K562 (cell line): ENCODE data around the gene DYRK1A. TPM values are rescaled to one million over a fixed set of nuclear protein-coding genes. Genes with fewer than 3 reads are reported as not detected.
A peak's percentile ranks its signal among the peaks of the same experiment; 100 is the strongest.

Experiments used
- ATAC-seq: fragments of 200-7000 bp; cut with Tn5 transposase; 3 replicates; pipeline ENCODE4 v1.9.1; 2020; ENCODE audit warnings: moderate library complexity
- BruUV-seq: library from RNA; stranded (reverse); fragments of 400-500 nt; replicated peaks from 2 replicates; lab custom pipeline; 2021; lab: Mats Ljungman, UMichigan
- CTCF ChIA-PET: fragments of 300-600 bp; formaldehyde crosslinking; extraction: SDS; loops from one replicate; lab custom pipeline; 2021; ENCODE audit warnings: low intra/inter-chr PET ratio; lab: Yijun Ruan, JAX
- POLR2A ChIA-PET: fragments of 300-600, 350-650 bp; sonication (Branson Sonifier 250); formaldehyde crosslinking; extraction: SDS; loops from one replicate; lab custom pipeline; 2021; ENCODE audit warnings: antibody characterized with exemption, inconsistent platforms; lab: Yijun Ruan, JAX
- DNase-seq, 4 experiments: peaks; one replicate each; pipeline versions ENCODE4 v3.0.0 to v3.0.0-alpha.2; 2011 to 2018; ENCODE audit warnings: low spot score in 3 of 4, mixed read lengths in 3 of 4; ENCODE audit errors: extremely low read depth in 1 of 4
- FAIRE-seq: peaks from 2 replicates; lab custom pipeline; 2011; peaks lifted over from hg19 to GRCh38; lab: Jason Lieb, UNC
- H2AFZ ChIP-seq: 2 replicates; pipeline ENCODE4 v1.6.0; 2011; ENCODE audit warnings: low read depth, low read length, control low read depth, inconsistent platforms
- H3K27ac ChIP-seq: fragments of 200-600 bp; 3 replicates; pipeline ENCODE4 v1.8.0; 2011; ENCODE audit warnings: low read depth, mild to moderate bottlenecking, control low read depth, inconsistent platforms, low read length, moderate library complexity, mixed read lengths; ENCODE audit errors: extremely low read depth
- H3K27me3 ChIP-seq, 2 experiments: fragments of 300-600 bp in 1 of 2; 2 replicates in 1 of 2; 3 replicates in 1 of 2; pipeline versions ENCODE4 v1.6.0 to v1.8.0; 2011; ENCODE audit warnings: inconsistent platforms in 2 of 2, low read length in 2 of 2, mild to moderate bottlenecking in 1 of 2, mixed read lengths in 1 of 2, moderate library complexity in 1 of 2; ENCODE audit not compliant: control insufficient read depth in 2 of 2, insufficient read depth in 2 of 2
- H3K36me3 ChIP-seq: fragments of 300-600 bp; 3 replicates; pipeline ENCODE4 v1.8.0; 2011; ENCODE audit warnings: mild to moderate bottlenecking, low read length, inconsistent platforms; ENCODE audit not compliant: control insufficient read depth, insufficient read depth
- H3K4me1 ChIP-seq, 2 experiments: fragments of 200-600 bp in 1 of 2; replicated peaks in 1 of 2; 2 replicates in 1 of 2; 3 replicates in 1 of 2; pipeline versions ENCODE4 v1.5.1 to v1.8.0; 2011; ENCODE audit warnings: inconsistent platforms in 2 of 2, low read length in 2 of 2, mild to moderate bottlenecking in 1 of 2, mixed read lengths in 1 of 2, moderate library complexity in 1 of 2; ENCODE audit not compliant: control insufficient read depth in 2 of 2, insufficient read depth in 2 of 2
- H3K4me2 ChIP-seq: 2 replicates; pipeline ENCODE4 v1.6.1; 2011; ENCODE audit warnings: low read length, control low read depth, inconsistent platforms, mixed read lengths; ENCODE audit not compliant: insufficient read depth
- H3K4me3 ChIP-seq: fragments of 200-600 bp; sonication (generic), shearing (Covaris generic); 2 replicates; pipeline ENCODE4 v1.5.1; 2016; ENCODE audit warnings: control low read depth, inconsistent platforms
- H3K79me2 ChIP-seq: fragments of 200-600 bp; 3 replicates; pipeline ENCODE4 v1.8.0; 2011; ENCODE audit warnings: low read length, inconsistent platforms; ENCODE audit not compliant: control insufficient read depth, insufficient read depth
- H3K9ac ChIP-seq, 2 experiments: 2 replicates each; pipeline versions ENCODE4 v1.6.0 to v1.6.1; 2011; ENCODE audit warnings: low read depth in 2 of 2, low read length in 2 of 2, control low read depth in 1 of 2, inconsistent platforms in 1 of 2, mild to moderate bottlenecking in 1 of 2, mixed read lengths in 1 of 2; ENCODE audit not compliant: insufficient read depth in 1 of 2
- H3K9me1 ChIP-seq: one replicate; pipeline ENCODE4 v1.6.0; 2011; ENCODE audit warnings: inconsistent platforms, mild to moderate bottlenecking, low read length, moderate library complexity; ENCODE audit not compliant: control insufficient read depth, insufficient read depth
- H3K9me3 ChIP-seq: replicated peaks from 2 replicates; pipeline ENCODE4 v1.5.1; 2011; ENCODE audit warnings: low read depth, low read length, inconsistent platforms; ENCODE audit not compliant: control insufficient read depth, insufficient read depth
- H4K20me1 ChIP-seq: replicated peaks from 2 replicates; pipeline ENCODE4 v1.6.1; 2011; ENCODE audit warnings: low read length, inconsistent platforms, mixed read lengths; ENCODE audit not compliant: control insufficient read depth, insufficient read depth
- FOXA3 ChIP-seq, 2 experiments: fragments of 450-650 bp in 1 of 2; sonication (generic) in 1 of 2; formaldehyde crosslinking; IDR thresholded peaks in 1 of 2; conservative IDR thresholded peaks in 1 of 2; 2 replicates each; pipeline versions ENCODE4 v1.4.0 to v1.8.0; 2020 to 2022; ENCODE audit warnings: mild to moderate bottlenecking in 2 of 2, missing genetic modification reagents in 1 of 2
- IRF2 ChIP-seq: sonication (generic); formaldehyde crosslinking; IDR thresholded peaks from 2 replicates; pipeline ENCODE4 v1.8.1; 2022; ENCODE audit warnings: mild to moderate bottlenecking, missing genetic modification reagents
- KDM1A ChIP-seq, 2 experiments: fragments of 450-650 bp; IDR thresholded peaks; 2 replicates each; pipeline ENCODE4 v1.6.1; 2016; ENCODE audit warnings: mild to moderate bottlenecking in 2 of 2
- NCOA1 ChIP-seq: fragments of 450-650 bp; IDR thresholded peaks from 2 replicates; pipeline ENCODE4 v1.6.1; 2016; ENCODE audit warnings: low read depth
- ZNF174 ChIP-seq: fragments of 250-450 bp; sonication (Bioruptor Pico); IDR thresholded peaks from 2 replicates; pipeline ENCODE4 v1.4.0; 2020; ENCODE audit warnings: mild to moderate bottlenecking
- ZNF263 ChIP-seq: sonication (generic); formaldehyde crosslinking; IDR thresholded peaks from 2 replicates; pipeline ENCODE4 v1.8.0; 2022; ENCODE audit warnings: mild to moderate bottlenecking, missing genetic modification reagents, borderline replicate concordance
- ZNF707 ChIP-seq: fragments of 250-450 bp; sonication (Bioruptor Pico); conservative IDR thresholded peaks from 2 replicates; pipeline ENCODE4 v1.8.0; 2022; ENCODE audit warnings: inconsistent platforms, mild to moderate bottlenecking, moderate library complexity
- WGBS: fragments of 100-300 bp; shearing (Covaris generic); methylation state at CpG from one replicate; pipeline ENCODE4 v1.1.6; 2016; ENCODE audit warnings: low coverage, mixed read lengths; ENCODE audit not compliant: insufficient coverage; ENCODE audit errors: missing lambda C conversion rate; 5-methylcytosine and 5-hydroxymethylcytosine counted together
- in situ Hi-C: fragments of 300-500 bp; cut with MboI; formaldehyde crosslinking; loops from 4 replicates; pipeline ENCODE4 v1.15.0; 2018; ENCODE audit warnings: inconsistent platforms, mixed read lengths
- intact Hi-C: fragments of 100-400 bp; cut with micrococcal nuclease; formaldehyde crosslinking; loops from 2 replicates; pipeline ENCODE4 v1.14.2; 2022
- polyA plus RNA-seq, 8 experiments: library from polyadenylated mRNA; depleted of rRNA in 4 of 8; stranded (reverse) in 5 of 8; unstranded in 3 of 8; fragments of >200 nt; fragmentation: Nextera tagmentation in 2 of 8; fragmentation: Illumina TruSeq in 1 of 8; extraction: Ambion mirVana in 2 of 8; extraction: Trizol in 1 of 8; gene quantifications; 2 replicates each; pipeline versions ENCODE4 v1.2.1 to v1.2.3, GENCODE V29; 2011 to 2014; ENCODE audit warnings: inconsistent platforms in 1 of 8, missing spikeins in 1 of 8
- total RNA-seq, 7 experiments: library from RNA; depleted of rRNA in 6 of 7; stranded (reverse); fragments of >200 nt in 6 of 7; fragmentation: Illumina TruSeq in 2 of 7; extraction: Trizol in 2 of 7; gene quantifications; 2 replicates each; pipeline versions ENCODE4 v1.2.1 to v1.2.3, GENCODE V29; 2011 to 2021; ENCODE audit warnings: low replicate concordance in 1 of 7
- TF ChIP-seq, protein P1 (sequence below), 2 experiments: IDR thresholded peaks in 1 of 2; conservative IDR thresholded peaks in 1 of 2; 2 replicates each; pipeline ENCODE4 v1.6.1; 2016; ENCODE audit warnings: low read depth in 2 of 2, mild to moderate bottlenecking in 1 of 2, missing compliant biosample characterization in 1 of 2, missing genetic modification characterization in 1 of 2, moderate library complexity in 1 of 2
- TF ChIP-seq, protein P2 (sequence below): sonication (generic); formaldehyde crosslinking; IDR thresholded peaks from 2 replicates; pipeline ENCODE4 v1.9.0; 2022; ENCODE audit warnings: mild to moderate bottlenecking, missing genetic modification reagents

DYRK1A gene
- total and polyA plus RNA-seq, 9 of the 15 experiments (the other 6 are each of a cell fraction or from before 2014, with no cell fraction given) = 3.7 to 64.8 (median 42.3) TPM

DNA sequence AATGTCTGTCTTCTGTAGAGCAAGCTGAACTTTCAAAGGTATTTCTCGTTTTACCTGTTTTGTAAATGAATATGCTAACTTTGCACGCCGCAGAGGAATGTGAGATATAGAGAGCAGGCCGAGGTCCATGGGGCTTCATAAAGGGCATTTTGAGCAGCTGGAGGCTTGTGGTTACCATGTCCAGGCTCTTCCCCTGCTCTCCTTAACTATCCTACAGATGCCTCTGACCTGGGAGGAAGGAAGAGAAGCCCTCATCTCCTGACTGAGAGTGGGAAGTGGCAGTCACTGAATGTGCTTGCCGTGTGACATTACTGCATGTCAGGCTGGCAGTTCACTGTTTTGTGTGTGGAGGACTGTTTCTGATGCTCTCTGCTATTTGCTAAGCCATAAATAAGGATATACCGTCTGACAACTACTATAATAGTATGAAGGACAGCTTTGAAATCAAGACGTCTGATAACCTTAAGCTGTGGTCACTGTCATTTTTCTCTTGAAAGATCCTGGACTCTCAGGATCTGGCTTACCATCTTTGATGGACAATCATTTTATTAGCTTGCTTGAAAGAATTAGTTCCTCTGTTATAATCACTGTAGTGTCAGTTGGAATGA lies 92.2 kb downstream of the DYRK1A start (continued):
- TF ChIP-seq, protein P1, sequence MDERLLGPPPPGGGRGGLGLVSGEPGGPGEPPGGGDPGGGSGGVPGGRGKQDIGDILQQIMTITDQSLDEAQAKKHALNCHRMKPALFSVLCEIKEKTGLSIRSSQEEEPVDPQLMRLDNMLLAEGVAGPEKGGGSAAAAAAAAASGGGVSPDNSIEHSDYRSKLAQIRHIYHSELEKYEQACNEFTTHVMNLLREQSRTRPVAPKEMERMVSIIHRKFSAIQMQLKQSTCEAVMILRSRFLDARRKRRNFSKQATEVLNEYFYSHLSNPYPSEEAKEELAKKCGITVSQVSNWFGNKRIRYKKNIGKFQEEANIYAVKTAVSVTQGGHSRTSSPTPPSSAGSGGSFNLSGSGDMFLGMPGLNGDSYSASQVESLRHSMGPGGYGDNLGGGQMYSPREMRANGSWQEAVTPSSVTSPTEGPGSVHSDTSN (CRISPR knock-in tag; IDR thresholded peaks at IDR 0.05; ENCODE audit: low read depth) = no peak
- TF ChIP-seq, protein P1 (tag; conservative IDR thresholded peaks at IDR 0.05; ENCODE audit: low read depth) = peak; percentile 59
- TF ChIP-seq NCOA1 (no peak), FOXA3 (CRISPR knock-in tag; conservative IDR thresholded peaks at IDR 0.05 in 1 of 2, IDR thresholded peaks at IDR 0.05 in 1 of 2) (peak in 1 of 2 experiments; percentile 67; a peak in 2 of 4 replicates)
- TF ChIP-seq, protein P2, sequence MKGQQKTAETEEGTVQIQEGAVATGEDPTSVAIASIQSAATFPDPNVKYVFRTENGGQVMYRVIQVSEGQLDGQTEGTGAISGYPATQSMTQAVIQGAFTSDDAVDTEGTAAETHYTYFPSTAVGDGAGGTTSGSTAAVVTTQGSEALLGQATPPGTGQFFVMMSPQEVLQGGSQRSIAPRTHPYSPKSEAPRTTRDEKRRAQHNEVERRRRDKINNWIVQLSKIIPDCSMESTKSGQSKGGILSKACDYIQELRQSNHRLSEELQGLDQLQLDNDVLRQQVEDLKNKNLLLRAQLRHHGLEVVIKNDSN = no peak

DNA sequence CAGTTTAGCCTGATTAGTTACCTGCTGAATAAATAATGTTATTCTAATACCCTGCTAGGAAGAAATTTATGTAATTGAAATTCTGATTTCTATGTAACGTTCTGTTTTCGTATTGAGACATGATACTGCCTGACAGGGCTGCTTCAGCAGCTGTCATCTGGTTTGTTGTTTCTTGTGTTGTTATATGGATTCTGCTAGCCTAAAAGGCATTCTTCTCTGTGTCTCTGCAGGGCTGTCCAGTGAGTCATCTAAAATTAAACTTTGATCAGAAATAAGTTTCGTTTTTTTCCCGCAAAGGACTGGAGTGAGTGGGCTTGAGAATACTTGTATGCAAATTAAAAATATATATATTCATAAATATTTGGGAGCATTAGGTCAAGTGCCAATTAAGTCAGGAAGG lies 93.0 kb downstream of the DYRK1A start:
- no peak for FAIRE-seq

More for the DNA sequence above, 93.0 kb downstream of the DYRK1A start:
- ChIA-PET POLR2A (interaction anchor here (0.6 to 1.4 kb wide), 3 partner anchors 12 to 104 kb away, joined by 3 to 6 read pairs (median 4); no protein-coding TSS in a partner anchor), CTCF (no interaction called here)
- peaks cover 99% of the 10 kb centered on the region for H3K79me2 ChIP-seq
- in situ Hi-C loops (no loop called here), intact Hi-C loops (no loop called here)
- peaks cover 21% of the 10 kb centered on the region; the same call in 2 of the 3 replicates for H3K36me3 ChIP-seq
- H3K4me3 ChIP-seq = no peak overlapping the region
- TF ChIP-seq ZNF707 (CRISPR knock-in tag) (no peak), KDM1A (IDR thresholded peaks at IDR 0.05) (no peak), ZNF174 (CRISPR knock-in tag) (no peak), IRF2 (CRISPR knock-in tag) (no peak), ZNF263 (no peak)
- H3K9me3 ChIP-seq = no peaks in the 10 kb centered on the region
- H2AFZ ChIP-seq = no peak overlapping the region
- no peak overlapping the region for H3K4me2 ChIP-seq
- peaks cover 12 to 49% of the 10 kb centered on the region in 2 experiments for H3K4me1 ChIP-seq
- H3K9me1 ChIP-seq = no peaks in the 10 kb centered on the region
- no TSS peak for BruUV-seq
- H3K9ac ChIP-seq = no peak overlapping the region
- DNase-seq (no peak), ATAC-seq (no peak)
- H3K27me3 ChIP-seq = no peaks in the 10 kb centered on the region
- H4K20me1 ChIP-seq = peaks cover 38% of the 10 kb centered on the region
- 79% methylated on average over 4 of the region's 4 CpGs for WGBS
- H3K27ac ChIP-seq = no peak overlapping the region
